ENCODE data around the gene CSF2. TPM values are rescaled to one million over a fixed set of nuclear protein-coding genes. Genes with fewer than 3 reads are reported as not detected.

Gene CSF2
- total RNA-seq, 4 donors from 2014 or later, result not detected

- in situ Hi-C loops (cut with MboI; ENCODE audit: low sequenced_read_pairs in 4 of 4) (no loop called here), intact Hi-C loops (cut with DNase I; ENCODE audit: low total_unique reads) (no loop called here)
- no peak for TF ChIP-seq POLR2A (IDR thresholded peaks at IDR 0.05)
- ATAC-seq (no peak), DNase-seq (no peak)
- H3K4me3 ChIP-seq, result no peak overlapping the region
- H3K4me1 ChIP-seq, result peaks cover 0 to 5% of the 10 kb centered on the region in 2 donors
- H3K9me3 ChIP-seq, result no peaks in the 10 kb centered on the region
- no peaks in the 10 kb centered on the region for H3K27me3 ChIP-seq
- H3K27ac ChIP-seq, result peak overlapping the region in 1 of 4 donors; percentile 2
- H3K36me3 ChIP-seq, result no peaks in the 10 kb centered on the region
These were observed 12.1 kb downstream of the CSF2 start for GRCh38 chr5:132085686-132086085.

DNA sequence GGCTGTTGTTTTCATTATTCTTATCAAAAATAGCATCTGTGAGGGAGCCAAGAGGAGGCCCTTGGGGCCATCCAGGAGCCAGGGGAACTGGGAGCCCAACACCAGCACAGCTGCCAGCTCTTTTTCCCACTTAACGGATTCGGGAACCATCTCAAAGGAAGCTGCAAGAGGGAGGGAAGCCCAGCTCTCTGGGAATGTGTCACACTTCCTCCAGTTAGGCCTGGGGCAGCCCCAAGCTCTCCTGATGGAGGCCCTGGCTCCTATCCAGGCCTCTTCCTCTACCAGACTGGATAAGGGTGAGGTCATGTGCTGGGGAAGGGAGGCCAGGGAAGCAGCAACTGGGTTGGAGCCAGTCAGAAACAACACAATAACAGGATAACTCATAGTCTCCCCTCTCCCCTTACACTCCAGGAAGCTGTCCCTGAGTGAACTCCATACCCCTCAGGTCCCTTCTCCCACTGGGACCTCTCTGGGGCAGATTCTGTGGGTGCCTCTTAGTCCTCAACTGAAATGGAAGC is 12.7 kb downstream of the CSF2 start:
- Histone ChIP-seq H3K9me3 (no peaks in the 10 kb centered on the region), H3K27me3 (no peaks in the 10 kb centered on the region), H3K36me3 (no peaks in the 10 kb centered on the region), H3K4me1 (peaks cover 0 to 5% of the 10 kb centered on the region in 2 donors), H3K4me3 (no peak overlapping the region), H3K27ac (peak overlapping the region in 2 of 4 donors; percentile 48 to 57)
- intact Hi-C loops (cut with DNase I; ENCODE audit: low total_unique reads), result no loop called here
- ATAC-seq (peak; percentile 64 to 70), DNase-seq (peak in 1 of 2 donors; percentile 22)
- in situ Hi-C loops (cut with MboI; ENCODE audit: low sequenced_read_pairs in 4 of 4), result no loop called here
- TF ChIP-seq POLR2A (IDR thresholded peaks at IDR 0.05), result no peak
- TF ChIP-seq, protein P1, sequence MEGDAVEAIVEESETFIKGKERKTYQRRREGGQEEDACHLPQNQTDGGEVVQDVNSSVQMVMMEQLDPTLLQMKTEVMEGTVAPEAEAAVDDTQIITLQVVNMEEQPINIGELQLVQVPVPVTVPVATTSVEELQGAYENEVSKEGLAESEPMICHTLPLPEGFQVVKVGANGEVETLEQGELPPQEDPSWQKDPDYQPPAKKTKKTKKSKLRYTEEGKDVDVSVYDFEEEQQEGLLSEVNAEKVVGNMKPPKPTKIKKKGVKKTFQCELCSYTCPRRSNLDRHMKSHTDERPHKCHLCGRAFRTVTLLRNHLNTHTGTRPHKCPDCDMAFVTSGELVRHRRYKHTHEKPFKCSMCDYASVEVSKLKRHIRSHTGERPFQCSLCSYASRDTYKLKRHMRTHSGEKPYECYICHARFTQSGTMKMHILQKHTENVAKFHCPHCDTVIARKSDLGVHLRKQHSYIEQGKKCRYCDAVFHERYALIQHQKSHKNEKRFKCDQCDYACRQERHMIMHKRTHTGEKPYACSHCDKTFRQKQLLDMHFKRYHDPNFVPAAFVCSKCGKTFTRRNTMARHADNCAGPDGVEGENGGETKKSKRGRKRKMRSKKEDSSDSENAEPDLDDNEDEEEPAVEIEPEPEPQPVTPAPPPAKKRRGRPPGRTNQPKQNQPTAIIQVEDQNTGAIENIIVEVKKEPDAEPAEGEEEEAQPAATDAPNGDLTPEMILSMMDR (IDR thresholded peaks at IDR 0.05 in 4 of 5, conservative IDR thresholded peaks at IDR 0.05 in 1 of 5), result no peak

DNA sequence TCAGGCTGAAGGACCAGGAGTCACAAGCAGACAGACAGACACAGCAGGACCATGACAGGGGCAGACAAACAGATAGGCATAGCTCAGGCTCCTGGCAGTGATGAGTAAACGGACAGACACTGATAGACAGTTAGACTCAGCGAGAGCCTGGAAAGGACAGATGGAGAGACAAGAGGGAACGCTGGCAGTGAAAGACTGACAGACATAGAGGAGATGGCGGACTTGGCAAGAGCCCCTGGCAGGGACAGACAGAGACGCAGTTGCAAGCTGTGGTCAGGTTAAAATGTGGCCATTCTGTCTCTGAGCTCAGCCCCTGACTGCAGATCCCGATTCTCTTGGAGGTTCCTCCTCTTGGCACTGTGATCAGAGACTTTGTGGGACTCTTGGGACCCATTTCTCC is 13.6 kb downstream of the CSF2 start:
- DNase-seq (no peak), ATAC-seq (no peak)
- H3K36me3 ChIP-seq, result no peaks in the 10 kb centered on the region
- in situ Hi-C loops (cut with MboI; ENCODE audit: low sequenced_read_pairs in 4 of 4), result no loop called here
- peak overlapping the region in 1 of 4 donors; percentile 57 for H3K27ac ChIP-seq
- TF ChIP-seq, protein P1 (IDR thresholded peaks at IDR 0.05 in 4 of 5, conservative IDR thresholded peaks at IDR 0.05 in 1 of 5), result no peak
- TF ChIP-seq POLR2A (IDR thresholded peaks at IDR 0.05), result no peak
- no peaks in the 10 kb centered on the region for H3K27me3 ChIP-seq
- no peaks in the 10 kb centered on the region for H3K9me3 ChIP-seq
- H3K4me1 ChIP-seq, result peaks cover 0 to 5% of the 10 kb centered on the region in 2 donors
- intact Hi-C loops (cut with DNase I; ENCODE audit: low total_unique reads), result no loop called here
- H3K4me3 ChIP-seq, result no peak overlapping the region

- DNase-seq, result no peak
- ATAC-seq, result no peak
- intact Hi-C loops (cut with DNase I; ENCODE audit: low total_unique reads) (no loop called here), in situ Hi-C loops (cut with MboI; ENCODE audit: low sequenced_read_pairs in 4 of 4) (no loop called here)
- H3K9me3 ChIP-seq, result no peaks in the 10 kb centered on the region
- TF ChIP-seq POLR2A (IDR thresholded peaks at IDR 0.05), result no peak
- TF ChIP-seq, protein P1 (IDR thresholded peaks at IDR 0.05 in 4 of 5, conservative IDR thresholded peaks at IDR 0.05 in 1 of 5), result no peak
- no peak overlapping the region for H3K4me3 ChIP-seq
- no peaks in the 10 kb centered on the region for H3K36me3 ChIP-seq
- no peak overlapping the region for H3K27ac ChIP-seq
- no peaks in the 10 kb centered on the region for H3K27me3 ChIP-seq
- H3K4me1 ChIP-seq, result peaks cover 0 to 5% of the 10 kb centered on the region in 2 donors
These were observed 14.1 kb downstream of the CSF2 start for GRCh38 chr5:132087661-132088060.

DNA sequence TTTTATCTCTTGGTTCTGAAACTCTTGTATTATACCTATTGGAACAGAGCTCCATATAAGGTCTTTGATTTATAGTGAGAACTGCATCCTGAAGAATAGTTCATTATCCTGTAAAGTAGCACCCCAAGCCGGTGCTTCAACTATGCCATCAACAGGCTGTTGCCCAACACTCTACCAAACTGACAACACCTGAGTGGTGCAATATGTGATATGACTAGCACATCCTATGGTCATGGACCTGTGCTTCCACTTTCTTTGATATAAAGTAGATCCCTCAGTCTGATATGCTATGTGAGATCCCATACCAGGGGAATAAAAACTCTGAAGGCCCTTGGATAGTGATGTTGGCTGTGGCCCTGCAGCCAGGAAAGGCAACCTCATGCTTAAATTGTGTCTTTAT is 15.8 kb downstream of the CSF2 start:
- H3K4me1 ChIP-seq, result peaks cover 0 to 5% of the 10 kb centered on the region in 2 donors
- ATAC-seq (no peak), DNase-seq (no peak)
- in situ Hi-C loops (cut with MboI; ENCODE audit: low sequenced_read_pairs in 4 of 4) (no loop called here), intact Hi-C loops (cut with DNase I; ENCODE audit: low total_unique reads) (no loop called here)
- TF ChIP-seq POLR2A (IDR thresholded peaks at IDR 0.05), result no peak
- TF ChIP-seq, protein P1 (IDR thresholded peaks at IDR 0.05 in 4 of 5, conservative IDR thresholded peaks at IDR 0.05 in 1 of 5), result no peak
- H3K27me3 ChIP-seq, result no peaks in the 10 kb centered on the region
- H3K36me3 ChIP-seq, result no peaks in the 10 kb centered on the region
- no peaks in the 10 kb centered on the region for H3K9me3 ChIP-seq
- no peak overlapping the region for H3K27ac ChIP-seq
- no peak overlapping the region for H3K4me3 ChIP-seq
